ENCODE measurements around the gene CDC42EP1.
A peak's percentile ranks its signal among the peaks of the same experiment; 100 is the strongest.
"Not testable (repeated sequence)": the region's sequence is repeated elsewhere in the genome, so short reads cannot be mapped to it uniquely, and the experiment has no call there.

Gene CDC42EP1, protein sequence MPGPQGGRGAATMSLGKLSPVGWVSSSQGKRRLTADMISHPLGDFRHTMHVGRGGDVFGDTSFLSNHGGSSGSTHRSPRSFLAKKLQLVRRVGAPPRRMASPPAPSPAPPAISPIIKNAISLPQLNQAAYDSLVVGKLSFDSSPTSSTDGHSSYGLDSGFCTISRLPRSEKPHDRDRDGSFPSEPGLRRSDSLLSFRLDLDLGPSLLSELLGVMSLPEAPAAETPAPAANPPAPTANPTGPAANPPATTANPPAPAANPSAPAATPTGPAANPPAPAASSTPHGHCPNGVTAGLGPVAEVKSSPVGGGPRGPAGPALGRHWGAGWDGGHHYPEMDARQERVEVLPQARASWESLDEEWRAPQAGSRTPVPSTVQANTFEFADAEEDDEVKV

DNA sequence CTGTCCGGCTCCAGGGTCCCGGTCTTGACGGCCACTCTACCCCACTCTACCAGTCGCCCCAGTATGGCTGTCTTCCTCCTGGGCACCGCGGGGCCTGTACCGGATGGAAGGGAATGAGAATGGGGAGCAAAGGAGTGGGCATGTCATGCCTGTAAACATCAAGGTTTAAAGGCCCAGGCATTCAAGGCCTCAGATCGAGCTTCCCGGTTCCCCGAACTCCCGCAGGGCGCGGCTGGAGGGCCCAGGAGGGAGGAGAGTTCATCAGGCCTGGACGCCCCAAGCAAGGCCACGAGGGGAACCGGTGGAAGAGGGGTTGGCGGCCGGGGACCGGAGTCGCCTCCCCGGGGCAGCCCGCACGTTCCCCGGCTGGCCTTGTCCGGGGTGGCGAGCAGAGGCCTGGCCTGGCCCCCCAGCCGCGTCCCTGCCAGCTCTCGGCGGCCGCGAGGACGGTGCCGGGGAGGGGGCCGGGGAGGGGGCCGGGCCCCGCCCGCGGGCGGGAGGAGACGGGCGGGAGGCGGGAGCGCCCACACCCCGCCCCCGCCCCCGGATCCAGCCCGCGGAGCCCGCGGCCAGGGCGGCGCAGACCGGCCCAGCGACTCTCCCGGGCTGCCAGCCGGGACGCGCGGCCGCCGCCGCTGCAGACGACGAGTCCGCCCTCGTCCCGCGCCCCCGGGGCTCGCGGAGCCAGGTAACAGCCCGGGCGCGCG is at the start of gene CDC42EP1:
CDC42EP1 (plus strand) TSS at position 580 of the 707 bp plus-strand sequence. CDS start 5,870 bp downstream, outside the sequence.
- no peak for DNase-seq

DNA sequence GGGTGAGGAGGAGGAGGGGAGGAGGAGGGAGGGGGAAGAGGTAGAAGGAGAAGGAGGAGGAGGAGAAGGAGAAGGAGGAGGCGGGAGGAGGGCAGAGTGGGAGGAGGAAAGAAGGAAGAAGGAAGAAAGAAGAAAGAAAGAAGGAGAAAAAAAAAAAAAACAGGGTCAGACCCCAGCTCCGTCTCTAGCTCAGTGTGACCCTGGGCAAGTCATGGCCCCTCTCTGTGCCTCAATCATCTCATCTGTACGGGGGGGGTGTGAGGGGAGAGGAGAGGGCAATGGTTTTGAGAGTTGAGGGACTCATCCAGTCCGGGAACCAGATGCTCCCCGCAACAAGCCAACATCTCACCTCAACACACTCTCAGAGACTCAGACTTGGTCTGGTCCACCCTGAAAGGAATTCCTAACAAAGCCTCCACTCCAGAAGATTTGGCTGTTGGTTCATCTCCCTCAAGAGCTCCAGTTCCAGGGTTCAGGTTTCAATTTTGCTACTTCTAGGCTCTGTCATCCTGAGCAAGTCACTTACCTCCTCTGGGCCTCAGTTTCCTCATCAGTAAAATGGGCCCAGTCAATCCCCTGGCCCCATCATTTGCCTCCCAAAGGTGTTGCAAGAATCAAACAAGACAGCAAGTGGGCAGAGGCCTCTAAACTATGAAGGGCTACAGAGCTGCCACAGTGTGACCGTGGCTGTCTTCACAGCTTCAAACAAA is 48.7 kb upstream of the CDC42EP1 start:
- no peak for DNase-seq

DNA sequence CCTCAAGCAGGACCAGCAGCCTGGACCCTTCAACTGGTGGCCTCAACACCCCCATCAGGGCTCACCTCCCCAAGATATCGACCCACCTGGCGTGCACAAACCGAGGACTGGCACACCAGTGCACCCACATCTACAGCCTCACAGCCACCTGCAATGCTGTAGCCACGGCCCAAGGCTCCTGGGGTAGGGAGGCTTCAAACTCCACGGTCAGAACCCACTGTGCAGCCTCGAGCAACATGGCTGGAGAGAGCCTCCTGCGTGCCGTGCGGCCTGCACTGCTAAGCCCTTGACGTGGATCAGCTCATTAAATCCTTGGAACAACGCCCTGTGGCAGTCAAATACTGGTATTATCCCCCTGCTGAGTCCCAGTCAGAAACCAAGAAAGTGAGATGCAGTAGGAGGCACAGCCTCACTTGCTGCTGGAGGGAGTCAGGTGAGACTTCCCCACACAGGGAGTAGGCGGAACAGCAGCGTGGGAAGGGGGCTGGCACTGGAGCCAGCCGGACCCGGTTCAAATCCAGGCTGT is 45.7 kb upstream of the CDC42EP1 start:
- peak in 1 of 2 experiments; percentile 14 for DNase-seq

DNA sequence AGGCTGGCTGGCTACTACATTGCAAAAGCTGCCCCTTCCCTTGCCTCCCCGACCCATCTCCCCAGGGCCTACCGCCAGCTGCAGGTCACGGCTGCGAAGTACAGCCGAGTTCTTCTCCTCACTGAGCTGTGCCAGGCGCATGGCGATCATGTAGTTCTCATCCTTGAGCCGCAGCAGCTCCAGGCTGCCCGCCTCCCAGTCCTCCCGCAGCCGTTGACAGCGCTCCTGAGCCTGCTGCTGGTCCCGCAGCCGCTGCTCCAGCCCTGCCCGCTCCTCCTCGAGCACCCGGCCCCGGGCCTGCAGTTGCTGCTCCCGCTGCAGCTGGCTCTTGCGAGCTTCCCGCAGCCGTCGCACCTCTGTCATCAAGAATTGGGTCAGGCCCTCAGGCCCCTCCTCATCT is 44.4 kb upstream of the CDC42EP1 start:
- DNase-seq: no peak

DNA sequence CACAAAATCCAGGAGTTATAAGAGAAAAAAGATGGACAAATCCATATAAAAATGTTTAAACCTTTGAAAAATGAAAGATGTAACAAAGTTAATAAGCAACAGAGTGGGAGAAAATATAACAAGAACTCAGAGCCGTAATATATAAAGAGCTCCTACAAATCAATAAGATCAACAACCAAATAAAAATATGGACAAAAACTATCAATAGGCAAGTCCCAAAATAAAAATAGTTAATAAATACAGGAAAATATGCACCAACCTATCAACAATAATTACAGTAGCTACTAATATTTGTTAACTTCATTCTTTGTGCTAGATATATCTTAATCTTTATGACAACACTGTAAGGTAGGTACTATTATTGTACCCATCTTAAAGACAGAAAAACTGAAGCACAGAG is 43.8 kb upstream of the CDC42EP1 start:
- DNase-seq: no peak

DNA sequence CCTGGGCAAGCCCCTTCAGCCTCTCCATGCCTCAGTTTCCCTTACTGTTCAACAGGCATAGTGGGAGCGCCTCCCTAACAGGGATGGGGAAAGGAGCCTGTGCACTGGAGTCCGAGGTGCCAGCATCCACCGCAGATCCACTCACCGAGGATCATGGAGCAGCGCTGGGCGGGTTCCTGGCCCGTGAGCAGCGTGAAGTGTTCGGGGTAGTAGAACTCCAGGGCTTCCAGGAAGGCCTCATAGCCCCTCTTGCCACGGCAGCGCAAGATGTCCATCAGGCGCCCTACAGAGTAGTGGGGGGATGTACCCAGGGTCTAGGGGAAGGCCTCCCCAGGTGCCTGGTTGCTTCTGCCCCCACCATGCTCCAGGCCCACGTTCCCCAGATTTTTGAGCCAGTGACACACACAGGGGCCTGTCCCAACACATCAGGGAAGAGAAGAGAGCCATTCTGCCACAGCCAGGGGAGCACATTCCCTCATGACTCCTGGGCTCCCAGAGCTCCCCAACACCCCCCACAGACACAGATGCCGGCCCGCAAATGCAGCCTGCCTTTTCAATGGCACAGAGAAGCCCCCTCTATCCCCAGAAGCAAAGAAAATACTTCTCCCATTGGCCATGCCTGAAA is 42.3 kb upstream of the CDC42EP1 start:
- DNase-seq: no peak

DNA sequence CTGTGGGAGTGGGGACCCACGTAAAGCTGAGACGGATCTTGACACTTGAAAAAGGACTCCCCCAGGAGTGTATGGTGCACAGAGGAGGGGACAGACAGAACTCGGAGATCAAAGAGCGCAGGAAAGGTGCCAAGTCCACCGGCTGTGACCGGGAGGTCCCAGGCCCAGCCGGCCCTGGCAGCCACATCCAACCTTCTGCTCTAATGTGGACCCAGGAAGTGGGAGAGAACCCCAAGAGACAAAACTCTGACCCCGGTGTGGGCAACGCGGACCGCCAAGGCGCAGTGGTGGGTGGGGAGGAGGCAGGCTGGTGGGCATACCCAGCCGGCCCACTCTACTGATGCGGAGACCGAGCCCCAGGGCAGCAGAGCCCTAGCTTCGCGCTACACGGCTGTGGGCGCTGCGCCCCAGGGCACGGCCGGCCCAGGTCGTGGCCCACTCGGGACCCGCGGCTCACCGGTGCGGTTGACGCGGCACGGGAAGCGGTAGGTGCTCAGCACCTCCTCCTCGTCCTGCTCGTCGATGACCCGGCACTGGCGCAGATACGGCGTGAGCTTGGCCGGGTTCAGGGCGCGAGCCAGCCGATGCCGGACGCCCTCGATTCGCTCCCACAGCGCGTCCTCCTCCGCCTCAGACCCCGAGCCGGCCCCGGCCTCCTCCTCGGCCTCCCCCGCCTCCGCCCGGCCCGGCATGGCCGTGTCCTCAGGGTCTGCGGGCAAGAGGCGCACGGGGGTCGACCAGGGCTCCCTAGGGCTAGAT is 41.6 kb upstream of the CDC42EP1 start:
- no peak for DNase-seq

DNA sequence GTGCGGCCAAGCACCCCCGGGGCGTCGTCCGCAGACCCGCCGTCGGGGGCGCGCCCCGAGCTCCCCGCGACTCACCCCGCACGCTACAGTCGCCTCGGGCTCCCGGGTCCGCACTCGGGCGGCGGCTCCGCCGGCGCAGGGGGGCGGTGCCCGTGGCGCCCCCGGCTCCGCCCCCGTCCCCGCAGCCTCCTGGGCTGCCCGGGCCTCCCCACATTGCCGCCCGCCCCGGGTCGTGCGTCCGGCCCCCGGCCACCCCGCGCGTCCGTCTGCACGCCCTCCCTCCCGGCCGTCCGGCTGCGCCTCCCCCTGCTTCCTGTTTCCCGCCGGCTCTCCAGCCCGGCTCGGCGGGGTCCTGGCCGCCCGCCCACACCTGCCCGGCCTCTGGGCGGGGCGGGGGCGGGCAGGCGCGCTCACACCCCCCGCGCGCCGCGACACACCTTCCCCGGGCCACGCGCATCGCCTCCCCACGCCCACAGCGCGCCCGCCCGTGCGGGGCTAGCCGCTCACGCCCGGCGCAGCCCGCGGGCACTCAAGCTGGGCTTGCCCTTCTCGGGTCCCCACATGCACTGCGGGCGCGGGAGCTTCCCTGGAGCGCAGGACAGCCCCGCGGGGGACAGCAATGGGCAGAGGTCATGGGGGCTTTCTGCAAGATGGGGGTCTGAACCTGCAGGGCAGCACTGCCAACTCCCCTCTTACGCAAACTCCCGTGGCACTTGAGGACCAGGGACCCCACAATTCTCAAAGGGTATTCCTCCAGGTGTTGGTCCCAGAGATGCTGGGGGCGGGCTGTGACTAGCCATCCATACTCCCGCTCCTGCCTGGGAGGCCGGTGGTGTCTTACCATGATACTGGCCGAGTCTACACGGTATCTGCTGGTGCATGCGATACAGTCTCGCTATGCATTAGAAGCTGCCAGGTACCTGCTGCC is 40.7 kb upstream of the CDC42EP1 start, which contains the start of gene CARD10:
CARD10 (minus strand) TSS at position 148 of the 928 bp plus-strand sequence. CDS start 215 bp downstream, outside the sequence.
- DNase-seq: no peak

DNA sequence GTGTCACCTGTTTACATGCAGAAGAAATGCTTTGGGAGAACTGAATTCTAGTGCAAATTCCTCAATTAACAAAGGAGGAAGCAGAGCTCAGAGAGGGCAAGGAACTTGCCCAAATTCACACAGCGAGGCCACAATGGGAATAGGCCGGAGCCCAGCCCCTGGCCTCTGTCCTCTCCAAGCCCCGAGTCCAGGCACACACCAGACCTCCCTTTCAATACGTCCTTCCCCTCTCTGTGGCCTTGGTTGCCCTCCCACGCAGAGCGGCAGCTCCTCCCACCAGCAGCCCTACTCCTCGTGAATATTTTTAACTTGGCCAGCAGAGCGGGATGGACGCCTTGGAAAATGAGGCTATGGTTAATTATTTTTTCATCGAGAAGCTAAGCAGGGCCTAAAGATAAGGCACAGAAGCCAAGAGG is 39.5 kb upstream of the CDC42EP1 start:
- DNase-seq: no peak

DNA sequence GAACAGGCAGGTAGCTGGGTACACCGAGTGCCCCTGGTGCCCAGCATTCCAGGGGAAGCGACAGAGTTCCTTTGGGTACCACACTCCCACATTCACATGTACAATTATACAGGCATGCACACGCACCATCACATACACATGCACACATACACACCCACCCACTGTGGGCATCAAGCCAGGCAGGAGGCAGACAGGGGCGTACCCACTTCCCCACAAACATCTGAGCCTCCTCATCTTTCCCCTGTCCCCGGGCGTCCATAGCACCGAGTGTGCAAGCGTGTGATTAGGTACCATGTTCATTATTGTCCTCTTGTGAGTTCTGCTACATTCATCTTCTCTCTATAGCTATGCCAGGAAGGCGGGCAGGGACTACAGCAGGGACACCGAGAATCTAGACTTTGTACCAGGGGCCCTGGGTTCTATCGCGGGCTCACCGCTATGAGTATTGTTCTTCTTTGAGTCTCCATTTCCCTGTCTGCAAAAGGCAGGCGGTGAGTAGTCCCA is 39.0 kb upstream of the CDC42EP1 start:
- DNase-seq: no peak

DNA sequence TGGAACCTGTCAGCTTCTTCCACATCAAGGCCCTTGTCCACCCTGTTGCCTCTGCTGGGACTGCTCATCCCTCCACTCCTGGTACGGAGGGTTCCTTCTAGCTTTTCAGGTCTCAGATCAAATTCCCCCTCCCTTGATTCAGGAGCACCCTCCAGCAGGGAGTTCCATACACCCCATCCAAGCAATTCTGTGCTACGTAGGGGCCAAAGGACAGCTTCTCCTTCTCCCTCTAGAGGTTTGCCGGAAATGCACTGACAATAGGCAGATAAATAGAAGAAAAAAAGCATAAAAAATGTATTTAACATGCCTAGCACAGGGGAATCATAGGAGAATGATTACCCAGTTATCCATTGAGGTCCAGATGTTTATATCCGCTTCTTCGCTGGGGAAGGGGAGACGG is 37.8 kb upstream of the CDC42EP1 start:
- no peak for DNase-seq

DNA sequence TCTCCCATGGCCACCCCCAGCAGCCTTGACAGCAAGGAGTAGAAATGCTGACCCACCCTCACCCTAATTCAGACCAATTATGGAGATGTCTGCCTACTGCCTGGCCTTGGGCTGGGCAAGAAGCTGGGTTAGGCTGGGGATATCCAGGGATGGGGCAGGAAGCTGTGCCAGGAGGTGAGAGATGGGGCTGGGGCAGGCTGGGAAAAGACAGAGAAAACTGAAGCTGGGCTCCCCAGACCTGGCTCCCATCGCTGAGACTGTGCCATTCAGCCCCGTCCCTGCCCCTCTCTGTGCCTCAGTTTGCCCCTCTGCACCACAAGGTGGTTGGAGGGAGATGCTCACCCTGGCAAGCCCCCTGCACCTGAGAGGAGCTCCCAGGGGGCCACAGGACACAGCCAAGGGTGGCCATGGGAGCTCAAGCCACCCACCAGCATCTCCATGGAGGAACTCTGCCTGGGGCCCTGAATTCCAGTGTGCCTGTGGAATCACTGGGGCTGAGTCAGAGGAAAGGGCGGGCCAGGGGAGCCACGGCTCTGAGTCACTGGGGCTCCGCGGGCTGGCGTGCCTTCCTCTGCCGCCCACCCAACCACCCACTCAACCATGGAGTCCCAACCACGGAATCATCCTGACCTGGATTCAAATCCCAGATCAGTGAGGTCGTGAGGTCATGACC is 35.1 kb upstream of the CDC42EP1 start:
- no peak for DNase-seq

DNA sequence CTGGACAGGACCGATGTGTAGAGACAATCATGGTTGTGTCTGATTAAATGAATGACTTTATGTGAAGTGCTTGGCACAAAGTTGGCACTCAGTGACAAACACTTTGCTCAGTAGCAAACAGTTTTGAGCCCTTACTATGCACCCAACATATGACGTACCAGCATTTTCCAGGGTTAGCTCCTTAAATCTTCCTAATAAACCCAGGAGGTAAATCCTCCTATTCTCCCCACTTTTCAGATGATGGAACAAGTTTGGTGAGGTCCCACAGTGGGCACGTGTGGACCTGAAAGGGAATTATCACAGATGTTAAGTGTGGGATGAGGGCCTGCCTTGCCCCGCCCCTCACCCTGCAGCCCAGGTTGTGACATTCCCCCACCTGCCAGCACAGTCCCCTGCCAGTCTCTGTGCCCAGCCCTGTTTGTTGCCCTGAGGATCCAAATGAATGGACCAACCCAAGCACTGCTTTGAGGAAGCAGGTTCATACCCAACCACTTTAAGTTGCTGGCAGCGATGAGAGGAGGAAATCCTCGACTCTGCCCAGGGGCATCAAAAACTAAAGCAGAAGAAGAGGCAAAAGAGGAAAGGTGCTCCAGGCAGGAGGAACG is 34.4 kb upstream of the CDC42EP1 start:
- DNase-seq: no peak

DNA sequence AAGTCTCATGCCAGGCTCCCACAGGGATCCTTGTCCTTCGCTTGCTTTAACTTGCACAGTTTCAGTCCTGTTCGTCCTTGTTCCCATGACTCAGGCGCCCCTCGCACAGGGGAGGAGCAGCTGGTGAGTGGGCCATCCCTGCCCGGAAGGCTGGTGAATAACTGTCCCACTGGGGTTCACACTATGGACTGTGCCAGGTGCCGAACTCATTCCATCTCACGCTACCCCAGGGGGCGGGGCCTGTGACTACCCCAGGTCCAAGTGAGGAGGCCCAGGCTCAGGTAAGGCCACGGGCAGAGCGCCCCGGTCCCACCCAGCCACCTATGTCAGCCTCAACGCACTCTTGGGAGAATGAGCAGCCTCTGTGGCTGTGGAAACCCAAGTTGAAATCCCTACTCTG is 33.9 kb upstream of the CDC42EP1 start:
- DNase-seq: no peak

DNA sequence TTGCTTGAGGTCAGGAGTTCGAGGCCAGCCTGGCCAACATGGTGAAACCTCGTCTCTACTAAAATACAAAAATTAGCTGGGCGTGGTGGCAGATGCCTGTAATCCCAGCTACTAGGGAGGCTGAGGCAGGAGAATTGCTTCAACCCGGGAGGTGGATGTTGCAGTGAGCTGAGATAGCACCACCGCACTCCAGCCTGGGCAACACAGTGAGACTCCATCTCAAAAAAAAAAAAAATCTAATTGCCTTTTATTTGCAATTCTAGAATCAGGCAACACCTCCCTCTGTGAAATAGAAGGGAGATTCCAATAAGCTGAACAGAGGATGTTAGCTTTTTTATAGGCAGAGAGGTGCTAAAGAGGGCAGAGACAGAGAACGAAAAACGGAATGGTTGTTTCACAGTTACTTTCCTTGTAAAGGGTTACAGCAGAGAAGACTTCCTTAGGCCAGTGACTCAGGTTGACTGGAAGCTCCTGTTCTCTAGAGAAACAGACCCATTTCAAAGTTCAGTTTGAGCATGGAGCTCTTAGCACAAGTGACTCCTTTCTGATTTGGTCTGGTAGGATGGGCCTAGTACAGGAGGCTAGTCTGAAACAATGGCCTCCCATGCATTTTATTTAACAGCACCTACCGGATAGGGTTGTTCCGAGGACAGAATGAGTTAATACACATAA is 33.1 kb upstream of the CDC42EP1 start:
- DNase-seq: not testable (repeated sequence)

DNA sequence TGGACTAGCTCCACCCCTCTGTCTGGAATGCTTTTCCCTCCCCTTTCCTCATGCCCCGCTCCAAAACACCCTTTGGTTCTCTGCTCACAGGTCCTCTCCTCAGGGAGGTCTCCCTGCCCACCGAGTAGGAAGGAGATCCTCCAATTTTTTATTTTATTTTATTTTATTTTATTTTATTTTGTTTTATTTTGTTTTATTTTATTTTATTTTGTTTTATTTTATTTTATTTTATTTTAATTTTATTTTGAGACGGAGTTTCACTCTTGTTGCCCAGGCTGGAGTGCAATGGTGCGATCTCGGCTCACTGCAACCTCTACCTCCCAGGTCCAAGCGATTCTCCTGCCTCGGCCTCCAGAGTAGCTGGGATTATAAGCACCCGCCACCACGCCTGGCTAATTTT is 32.3 kb upstream of the CDC42EP1 start:
- DNase-seq: not testable (repeated sequence)

DNA sequence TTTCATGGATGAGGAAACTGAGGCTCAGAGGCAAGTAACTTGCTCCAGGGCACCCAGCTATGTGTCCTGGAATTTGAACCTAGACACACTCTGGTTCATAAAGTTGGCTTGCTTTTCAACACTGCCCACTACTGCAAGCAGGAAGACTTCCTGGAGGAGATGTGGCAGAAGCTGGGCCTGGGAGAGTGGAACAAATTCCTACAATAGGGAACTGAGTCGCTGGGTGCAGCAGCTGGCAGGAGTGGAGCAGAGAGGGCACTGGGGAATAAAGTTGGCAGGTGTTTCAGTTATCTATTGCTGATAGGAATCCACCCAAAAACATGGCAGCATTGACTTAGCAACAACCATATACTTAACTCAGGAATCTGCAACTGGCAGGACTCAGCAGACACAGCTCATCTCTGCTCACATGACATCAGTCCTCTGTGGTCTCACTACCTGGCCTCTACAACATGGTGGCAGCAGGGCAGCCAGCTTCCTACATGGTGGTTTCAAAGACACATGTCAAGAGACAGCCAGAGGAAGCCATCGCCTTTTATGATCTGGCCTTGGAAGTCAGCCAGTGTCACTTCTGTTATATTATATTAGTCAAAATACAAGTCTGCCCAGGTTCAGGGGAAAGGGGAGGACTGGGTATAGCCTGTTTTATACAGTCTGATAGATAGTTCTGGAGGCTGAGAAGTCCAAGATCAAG is 30.5 kb upstream of the CDC42EP1 start:
- DNase-seq: no peak

DNA sequence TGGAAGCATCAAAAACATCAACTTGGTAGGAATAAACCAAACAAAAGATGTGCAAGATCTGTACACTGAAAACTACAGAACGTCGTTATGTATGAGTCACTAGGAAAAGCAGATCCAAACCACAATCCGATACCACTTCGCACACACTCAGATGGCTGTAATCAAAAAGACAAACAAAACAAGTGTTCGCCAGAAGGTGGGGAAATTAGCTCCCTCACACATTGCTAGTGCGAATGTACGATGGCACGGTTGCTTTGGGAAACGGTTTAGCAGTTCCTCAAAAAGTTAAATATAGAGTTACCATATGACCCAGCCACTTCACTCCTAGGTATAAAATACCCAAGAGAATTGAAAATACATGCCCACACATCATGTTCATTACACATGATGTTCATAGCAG is 26.3 kb upstream of the CDC42EP1 start:
- peak in 1 of 2 experiments; percentile 16 for DNase-seq

Data from NCI-H446 (cell line).